ENCODE results near the gene FMNL2. TPM values are rescaled to one million over a fixed set of nuclear protein-coding genes. Genes with fewer than 3 reads are reported as not detected.
A peak's percentile ranks its signal among the peaks of the same experiment; 100 is the strongest.
"Not testable (repeated sequence)": the region's sequence is repeated elsewhere in the genome, so short reads cannot be mapped to it uniquely, and the experiment has no call there.

FMNL2 gene
- polyA plus RNA-seq, 1 donor: 35.3 TPM

- Histone ChIP-seq H3K9me3 (ENCODE audit: control insufficient read depth, low read depth, low read length) (no peaks in the 10 kb centered on the region), H3K36me3 (ENCODE audit: control insufficient read depth, insufficient read depth, low read length) (no peaks in the 10 kb centered on the region), H3K27me3 (ENCODE audit: control insufficient read depth, insufficient read depth, low read length) (peaks cover 3% of the 10 kb centered on the region), H3K27ac (ENCODE audit: low read length) (no peak overlapping the region), H3K4me1 (ENCODE audit: control insufficient read depth, insufficient read depth, low read length) (no peaks in the 10 kb centered on the region), H3K4me3 (ENCODE audit: low read length) (no peak overlapping the region)
- no CpG with 5 or more reads among the region's 3 CpGs for WGBS (ENCODE audit: insufficient coverage, low lambda C conversion rate)
- DNase-seq: no peak
These were observed 15.0 kb upstream of the FMNL2 start for GRCh38 chr2:152319822-152320570.

- WGBS (ENCODE audit: insufficient coverage, low lambda C conversion rate): no CpG with 5 or more reads among the region's 5 CpGs
These were observed 14.2 kb upstream of the FMNL2 start for GRCh38 chr2:152320814-152321213.

GRCh38 chr2:152322222-152322621 lies 12.8 kb upstream of the FMNL2 start:
- no CpG with 5 or more reads among the region's 4 CpGs for whole genome bisulfite sequencing (ENCODE audit: insufficient coverage, low lambda C conversion rate)
- Histone ChIP-seq H3K36me3 (ENCODE audit: control insufficient read depth, insufficient read depth, low read length) (no peaks in the 10 kb centered on the region), H3K4me3 (ENCODE audit: low read length) (no peak overlapping the region), H3K27me3 (ENCODE audit: control insufficient read depth, insufficient read depth, low read length) (peaks cover 3% of the 10 kb centered on the region), H3K4me1 (ENCODE audit: control insufficient read depth, insufficient read depth, low read length) (no peaks in the 10 kb centered on the region), H3K9me3 (ENCODE audit: control insufficient read depth, low read depth, low read length) (no peaks in the 10 kb centered on the region), H3K27ac (ENCODE audit: low read length) (no peak overlapping the region)
- DNase-seq: no peak

More at GRCh38 chr2:152320814-152321213, 14.2 kb upstream of the FMNL2 start:
- H3K4me3 ChIP-seq (ENCODE audit: low read length): no peak overlapping the region
- no peaks in the 10 kb centered on the region for H3K9me3 ChIP-seq (ENCODE audit: control insufficient read depth, low read depth, low read length)
- no peaks in the 10 kb centered on the region for H3K36me3 ChIP-seq (ENCODE audit: control insufficient read depth, insufficient read depth, low read length)
- DNase-seq: no peak
- peaks cover 3% of the 10 kb centered on the region for H3K27me3 ChIP-seq (ENCODE audit: control insufficient read depth, insufficient read depth, low read length)
- no peaks in the 10 kb centered on the region for H3K4me1 ChIP-seq (ENCODE audit: control insufficient read depth, insufficient read depth, low read length)
- no peak overlapping the region for H3K27ac ChIP-seq (ENCODE audit: low read length)

- not testable (repeated sequence) for H3K9me3 ChIP-seq (ENCODE audit: control insufficient read depth, low read depth, low read length); H3K36me3 ChIP-seq (ENCODE audit: control insufficient read depth, insufficient read depth, low read length); H3K4me3 ChIP-seq (ENCODE audit: low read length); H3K27ac ChIP-seq (ENCODE audit: low read length); H3K27me3 ChIP-seq (ENCODE audit: control insufficient read depth, insufficient read depth, low read length); H3K4me1 ChIP-seq (ENCODE audit: control insufficient read depth, insufficient read depth, low read length); DNase-seq
- WGBS (ENCODE audit: insufficient coverage, low lambda C conversion rate): 80% methylated on average over 1 of the region's 5 CpGs
These were observed 9.8 kb upstream of the FMNL2 start for GRCh38 chr2:152325126-152325525.

- no peak overlapping the region for H3K4me3 ChIP-seq (ENCODE audit: low read length)
- H3K9me3 ChIP-seq (ENCODE audit: control insufficient read depth, low read depth, low read length): no peaks in the 10 kb centered on the region
- no peak overlapping the region for H3K27ac ChIP-seq (ENCODE audit: low read length)
- no peaks in the 10 kb centered on the region for H3K36me3 ChIP-seq (ENCODE audit: control insufficient read depth, insufficient read depth, low read length)
- no peaks in the 10 kb centered on the region for H3K4me1 ChIP-seq (ENCODE audit: control insufficient read depth, insufficient read depth, low read length)
- no CpG with 5 or more reads among the region's 3 CpGs for WGBS (ENCODE audit: insufficient coverage, low lambda C conversion rate)
- peaks cover 3% of the 10 kb centered on the region for H3K27me3 ChIP-seq (ENCODE audit: control insufficient read depth, insufficient read depth, low read length)
- no peak for DNase-seq
These were observed 8.3 kb upstream of the FMNL2 start for GRCh38 chr2:152326710-152327109.

- Histone ChIP-seq H3K36me3 (ENCODE audit: control insufficient read depth, insufficient read depth, low read length) (no peaks in the 10 kb centered on the region), H3K9me3 (ENCODE audit: control insufficient read depth, low read depth, low read length) (no peaks in the 10 kb centered on the region), H3K4me3 (ENCODE audit: low read length) (no peak overlapping the region), H3K27ac (ENCODE audit: low read length) (no peak overlapping the region), H3K27me3 (ENCODE audit: control insufficient read depth, insufficient read depth, low read length) (no peaks in the 10 kb centered on the region), H3K4me1 (ENCODE audit: control insufficient read depth, insufficient read depth, low read length) (no peaks in the 10 kb centered on the region)
- WGBS (ENCODE audit: insufficient coverage, low lambda C conversion rate): 100% methylated on average over 1 of the region's 2 CpGs
- DNase-seq: no peak
These were observed 7.0 kb upstream of the FMNL2 start for GRCh38 chr2:152328013-152328412.

- Histone ChIP-seq H3K9me3 (ENCODE audit: control insufficient read depth, low read depth, low read length) (no peaks in the 10 kb centered on the region), H3K36me3 (ENCODE audit: control insufficient read depth, insufficient read depth, low read length) (no peaks in the 10 kb centered on the region), H3K27me3 (ENCODE audit: control insufficient read depth, insufficient read depth, low read length) (no peaks in the 10 kb centered on the region), H3K4me1 (ENCODE audit: control insufficient read depth, insufficient read depth, low read length) (no peaks in the 10 kb centered on the region), H3K4me3 (ENCODE audit: low read length) (no peak overlapping the region), H3K27ac (ENCODE audit: low read length) (no peak overlapping the region)
- WGBS (ENCODE audit: insufficient coverage, low lambda C conversion rate): no CpG with 5 or more reads among the region's 4 CpGs
- no peak for DNase-seq
These were observed 4.6 kb upstream of the FMNL2 start for GRCh38 chr2:152330235-152330866.

GRCh38 chr2:152334701-152335015 lies 316 bp upstream of the FMNL2 start:
- Histone ChIP-seq H3K4me1 (ENCODE audit: control insufficient read depth, insufficient read depth, low read length) (peaks cover 3% of the 10 kb centered on the region), H3K27me3 (ENCODE audit: control insufficient read depth, insufficient read depth, low read length) (no peaks in the 10 kb centered on the region), H3K4me3 (ENCODE audit: low read length) (peak overlapping the region; percentile 84), H3K36me3 (ENCODE audit: control insufficient read depth, insufficient read depth, low read length) (no peaks in the 10 kb centered on the region), H3K9me3 (ENCODE audit: control insufficient read depth, low read depth, low read length) (no peaks in the 10 kb centered on the region), H3K27ac (ENCODE audit: low read length) (no peak overlapping the region)
- DNase-seq: no peak
- whole genome bisulfite sequencing (ENCODE audit: insufficient coverage, low lambda C conversion rate): no CpG with 5 or more reads among the region's 11 CpGs

GRCh38 chr2:152335726-152336118 lies 748 bp downstream of the FMNL2 start:
- Histone ChIP-seq H3K27ac (ENCODE audit: low read length) (peak overlapping the region; percentile 54), H3K27me3 (ENCODE audit: control insufficient read depth, insufficient read depth, low read length) (no peaks in the 10 kb centered on the region), H3K4me3 (ENCODE audit: low read length) (peak overlapping the region; percentile 84), H3K9me3 (ENCODE audit: control insufficient read depth, low read depth, low read length) (no peaks in the 10 kb centered on the region), H3K4me1 (ENCODE audit: control insufficient read depth, insufficient read depth, low read length) (peaks cover 3% of the 10 kb centered on the region), H3K36me3 (ENCODE audit: control insufficient read depth, insufficient read depth, low read length) (no peaks in the 10 kb centered on the region)
- peak; percentile 5 to 60 for DNase-seq
- 20% methylated on average over 3 of the region's 35 CpGs for WGBS (ENCODE audit: insufficient coverage, low lambda C conversion rate)

- peak overlapping the region; percentile 84 for H3K4me3 ChIP-seq (ENCODE audit: low read length)
- H3K27me3 ChIP-seq (ENCODE audit: control insufficient read depth, insufficient read depth, low read length): no peaks in the 10 kb centered on the region
- peak; percentile 34 to 81 for DNase-seq
- H3K36me3 ChIP-seq (ENCODE audit: control insufficient read depth, insufficient read depth, low read length): no peaks in the 10 kb centered on the region
- no CpG with 5 or more reads among the region's 42 CpGs for whole genome bisulfite sequencing (ENCODE audit: insufficient coverage, low lambda C conversion rate)
- no peaks in the 10 kb centered on the region for H3K9me3 ChIP-seq (ENCODE audit: control insufficient read depth, low read depth, low read length)
- peak overlapping the region; percentile 50 for H3K27ac ChIP-seq (ENCODE audit: low read length)
- peaks cover 3% of the 10 kb centered on the region for H3K4me1 ChIP-seq (ENCODE audit: control insufficient read depth, insufficient read depth, low read length)
These were observed 1.3 kb downstream of the FMNL2 start for GRCh38 chr2:152336119-152336853.

All from large intestine (tissue), 3 donors.